Renal pelvis (tissue), 4 donors: ENCODE results near the gene ZBTB1. TPM values are rescaled to one million over a fixed set of nuclear protein-coding genes. Genes with fewer than 3 reads are reported as not detected.
"Not testable (repeated sequence)": the region's sequence is repeated elsewhere in the genome, so short reads cannot be mapped to it uniquely, and the experiment has no call there.

Experiments used
- DNase-seq: peaks from one replicate; pipeline ENCODE4 v3.0.0-alpha.2; 2013
- polyA plus RNA-seq, 3 donors: library from polyadenylated mRNA; unstranded; fragments of 120-200 nt; gene quantifications; one replicate each; pipeline ENCODE4 v1.2.1, GENCODE V29; 2013; ENCODE audit not compliant: insufficient read length in 3 of 3

ZBTB1 gene
- polyA plus RNA-seq, 3 donors: 58.1 to 71.2 (median 61.7) TPM

DNA sequence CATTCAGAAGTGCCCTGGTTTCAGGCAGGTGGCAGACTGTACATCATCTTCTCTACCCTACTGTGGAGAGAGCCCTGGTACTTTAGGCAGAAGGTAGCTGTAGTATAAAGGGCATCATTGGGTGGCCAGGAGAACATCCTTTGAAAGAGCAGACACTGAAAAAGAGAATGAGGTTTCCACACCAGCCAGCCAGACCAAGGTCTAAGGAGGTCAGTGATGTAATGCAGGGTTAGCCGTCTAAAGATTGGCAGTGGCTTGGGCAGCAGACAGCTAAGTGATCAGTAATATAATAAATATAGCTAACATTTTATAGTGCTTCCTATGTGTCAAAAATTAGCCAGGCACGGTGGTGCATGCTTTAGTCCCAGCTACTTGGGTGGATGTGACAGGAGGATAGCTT lies 12.9 kb upstream of the ZBTB1 start:
- no peak for DNase-seq

DNA sequence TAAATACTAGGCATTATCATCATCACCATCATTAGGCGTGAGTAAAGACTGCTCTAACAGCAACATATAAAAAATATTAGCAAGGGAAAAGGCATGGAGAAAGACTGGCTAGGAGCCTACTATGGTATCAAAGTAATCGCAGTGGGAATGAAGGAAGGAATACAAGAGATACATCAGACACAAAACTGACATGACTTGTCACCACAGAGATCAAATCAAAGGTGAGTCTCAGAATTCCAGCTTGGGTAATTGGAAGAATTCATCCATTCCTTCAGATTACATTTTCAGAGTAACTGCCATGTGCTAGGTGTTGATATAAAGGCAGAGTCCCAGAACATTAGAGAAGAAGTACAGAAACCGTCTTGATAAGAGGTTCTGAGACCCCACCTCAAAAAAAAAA lies 11.1 kb upstream of the ZBTB1 start:
- no peak for DNase-seq

DNA sequence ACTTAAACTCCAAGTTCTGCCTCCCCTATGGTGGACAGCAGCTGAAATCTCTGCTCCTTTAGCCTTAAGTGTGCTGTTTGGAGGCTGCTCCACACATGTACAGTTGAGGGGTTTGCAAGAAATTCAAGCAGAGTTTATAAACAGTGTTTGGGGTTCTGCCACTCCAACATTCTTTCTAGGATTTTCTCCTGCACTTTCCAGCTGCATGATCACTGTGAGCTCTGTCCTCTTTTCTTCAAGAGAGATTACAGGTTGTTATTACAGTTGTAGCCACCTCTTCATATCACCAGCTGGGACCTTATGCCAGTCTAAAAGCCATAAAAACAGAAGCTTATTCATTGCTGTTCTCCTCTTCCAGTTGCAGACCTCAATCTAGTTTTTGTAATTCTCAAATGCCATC lies 9.3 kb upstream of the ZBTB1 start:
- no peak for DNase-seq

DNA sequence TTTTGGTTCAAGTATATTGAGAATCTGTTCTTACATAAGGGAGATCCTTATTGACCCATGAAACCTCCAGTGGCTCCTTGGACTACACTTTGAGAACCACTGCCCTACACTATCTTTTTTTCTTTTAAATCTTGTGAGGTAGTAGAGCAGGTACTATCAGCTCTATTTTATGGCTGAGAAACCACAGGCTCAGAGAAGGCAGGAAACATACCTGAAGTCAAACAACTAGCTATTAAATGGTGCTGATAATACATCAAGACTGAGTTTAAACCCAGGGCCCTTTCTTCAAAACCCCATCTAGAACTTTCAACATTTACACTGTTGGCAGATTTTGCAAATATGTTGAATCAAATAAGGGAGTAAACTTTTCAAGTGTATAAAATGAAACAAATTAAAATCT lies 7.8 kb upstream of the ZBTB1 start:
- DNase-seq: no peak

DNA sequence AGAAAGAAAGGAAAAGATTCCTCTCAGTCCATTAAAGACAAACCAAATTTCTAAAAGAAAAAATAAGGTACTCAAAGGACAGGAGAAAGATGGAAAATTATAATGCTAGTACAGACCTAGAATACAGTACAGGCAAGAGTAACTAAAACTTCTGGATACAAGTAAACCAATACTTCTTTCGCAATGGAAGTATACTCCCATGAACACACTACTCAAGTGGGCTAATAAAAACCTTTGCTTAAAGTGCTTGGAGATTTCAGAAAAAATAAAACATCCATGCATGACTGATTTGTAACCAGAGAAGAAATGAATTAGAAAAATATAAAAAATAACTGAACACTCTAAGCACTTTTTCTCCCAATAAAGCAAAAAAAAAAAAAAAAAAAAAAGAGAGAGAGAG lies 4.5 kb upstream of the ZBTB1 start:
- DNase-seq: no peak

DNA sequence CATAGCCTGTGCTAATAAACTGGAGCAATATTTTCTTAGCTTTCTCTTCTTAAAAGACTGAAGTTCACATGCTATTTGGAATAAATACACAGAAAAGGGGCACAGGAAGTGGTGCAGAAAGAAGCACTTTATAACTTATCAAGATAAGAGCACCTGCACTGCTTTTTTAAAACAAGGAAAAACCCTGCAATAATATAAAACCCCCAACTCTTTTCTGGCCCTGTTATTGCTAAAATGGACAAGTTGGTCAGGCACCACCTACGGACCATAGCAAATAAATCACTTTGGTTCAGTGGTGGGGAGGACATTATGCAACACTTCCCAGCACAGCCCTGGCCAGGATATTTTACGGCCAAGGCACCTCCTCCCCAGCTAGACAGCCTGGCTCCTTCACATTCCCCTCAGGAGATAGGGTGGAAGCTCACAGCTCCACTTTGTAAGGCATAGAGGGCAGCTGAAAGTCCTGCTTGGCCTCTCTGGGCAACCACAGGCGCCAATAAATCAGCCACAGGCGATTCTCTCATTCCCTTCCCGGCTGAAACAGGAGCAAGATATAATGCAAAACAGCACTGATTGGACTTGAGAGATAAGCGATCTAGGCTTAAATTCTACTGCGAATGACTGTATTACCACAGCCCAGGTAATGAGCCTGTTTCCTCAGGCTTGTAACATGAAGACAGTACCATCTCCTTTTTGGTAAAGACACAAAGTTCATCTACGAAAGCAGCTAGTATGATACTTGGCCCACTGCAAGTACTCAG lies 3.0 kb upstream of the ZBTB1 start:
- peak; percentile 74 for DNase-seq

DNA sequence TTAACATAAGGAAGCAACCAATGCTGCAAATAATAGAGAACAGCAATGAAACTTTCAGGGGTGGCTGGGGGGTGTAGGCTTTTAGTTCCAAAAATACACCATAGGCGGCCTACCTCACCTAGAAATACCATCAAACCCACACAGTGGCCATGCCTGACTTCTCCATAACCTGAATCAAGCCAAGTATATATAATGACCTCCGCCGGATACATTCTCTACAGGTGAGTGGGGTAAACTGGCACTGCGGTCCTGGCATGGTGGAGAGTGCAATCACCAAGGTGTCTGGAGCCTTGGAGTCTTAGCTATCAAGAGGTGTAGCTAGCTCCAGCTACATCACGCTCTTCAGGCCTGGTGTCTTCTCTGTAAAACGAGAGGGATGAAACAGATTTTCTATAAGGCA lies 2.1 kb upstream of the ZBTB1 start:
- no peak for DNase-seq

DNA sequence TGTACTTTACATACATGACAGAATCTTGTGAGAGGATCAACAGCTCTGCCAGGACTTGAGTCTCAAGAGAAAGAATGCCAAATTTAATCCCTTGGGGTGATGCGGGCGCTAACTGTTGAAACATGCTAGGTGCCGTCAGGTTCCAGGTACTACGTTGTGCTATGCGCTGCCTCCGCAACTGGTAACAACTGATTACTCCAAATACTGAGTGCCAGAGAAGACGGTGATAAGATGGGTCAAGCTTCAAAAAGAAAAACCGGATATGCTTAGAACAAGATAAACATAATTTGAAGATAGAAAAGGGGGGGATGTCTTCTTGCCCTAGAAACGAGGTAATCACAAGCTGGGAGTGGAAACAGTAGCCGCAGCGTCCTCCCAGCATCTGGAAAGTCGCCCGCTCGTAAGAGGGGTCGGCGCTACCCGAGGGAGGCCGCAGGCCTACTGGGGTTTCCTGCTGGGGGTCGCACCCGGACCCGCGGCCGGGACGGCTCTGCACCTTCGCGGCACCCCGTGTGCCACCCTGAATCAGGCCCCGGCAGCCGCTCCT lies 1.6 kb upstream of the ZBTB1 start:
- peak; percentile 37 for DNase-seq

DNA sequence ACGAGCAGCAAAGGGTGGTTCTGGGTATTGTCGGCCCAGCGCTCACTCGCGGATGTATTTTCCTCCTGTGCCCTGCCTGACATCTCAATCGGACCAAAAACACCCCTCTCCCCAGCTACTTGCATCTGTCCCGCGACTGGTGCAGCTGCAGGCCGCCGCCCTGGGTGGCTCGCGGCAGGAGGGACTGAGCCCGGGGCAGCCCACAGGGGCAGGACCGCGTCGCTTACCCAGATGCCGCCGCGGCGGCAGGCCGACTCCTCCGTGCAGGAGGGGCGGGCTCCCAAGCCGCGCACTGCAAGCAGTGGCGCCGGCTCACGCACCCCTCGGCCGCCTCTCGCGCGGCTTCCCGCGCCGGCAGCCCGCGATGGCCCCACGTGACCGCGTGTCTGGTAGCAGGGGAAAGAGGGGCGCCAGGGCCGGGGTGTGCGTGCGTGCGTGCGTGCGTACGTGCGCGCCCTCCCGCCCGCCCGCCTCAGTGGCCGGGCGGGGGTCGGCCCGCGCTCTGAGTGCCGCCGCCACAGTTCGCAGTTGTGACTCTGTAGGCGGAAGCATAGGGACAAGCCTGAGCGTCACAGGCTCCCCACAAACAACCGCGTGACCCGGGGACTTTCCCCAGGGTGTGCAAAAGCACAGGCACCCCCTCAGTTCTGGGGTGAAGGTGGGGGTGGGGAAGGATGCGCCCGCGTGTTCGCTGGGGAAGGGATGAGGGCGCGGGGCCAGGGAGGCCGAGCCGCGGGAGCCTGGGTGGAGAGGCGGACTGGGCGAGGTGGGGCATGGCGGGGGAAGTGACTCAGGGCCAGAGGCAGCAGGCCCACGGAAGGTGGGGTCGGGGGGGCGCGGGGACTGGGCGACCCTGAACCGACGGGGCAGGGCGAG lies 898 bp upstream of the ZBTB1 start, which contains the start of gene ZBTB25:
ZBTB25 (minus strand) TSS at position 405 of the 876 bp plus-strand sequence. CDS start 13,305 bp downstream, outside the sequence.
- DNase-seq: peak; percentile 91

DNA sequence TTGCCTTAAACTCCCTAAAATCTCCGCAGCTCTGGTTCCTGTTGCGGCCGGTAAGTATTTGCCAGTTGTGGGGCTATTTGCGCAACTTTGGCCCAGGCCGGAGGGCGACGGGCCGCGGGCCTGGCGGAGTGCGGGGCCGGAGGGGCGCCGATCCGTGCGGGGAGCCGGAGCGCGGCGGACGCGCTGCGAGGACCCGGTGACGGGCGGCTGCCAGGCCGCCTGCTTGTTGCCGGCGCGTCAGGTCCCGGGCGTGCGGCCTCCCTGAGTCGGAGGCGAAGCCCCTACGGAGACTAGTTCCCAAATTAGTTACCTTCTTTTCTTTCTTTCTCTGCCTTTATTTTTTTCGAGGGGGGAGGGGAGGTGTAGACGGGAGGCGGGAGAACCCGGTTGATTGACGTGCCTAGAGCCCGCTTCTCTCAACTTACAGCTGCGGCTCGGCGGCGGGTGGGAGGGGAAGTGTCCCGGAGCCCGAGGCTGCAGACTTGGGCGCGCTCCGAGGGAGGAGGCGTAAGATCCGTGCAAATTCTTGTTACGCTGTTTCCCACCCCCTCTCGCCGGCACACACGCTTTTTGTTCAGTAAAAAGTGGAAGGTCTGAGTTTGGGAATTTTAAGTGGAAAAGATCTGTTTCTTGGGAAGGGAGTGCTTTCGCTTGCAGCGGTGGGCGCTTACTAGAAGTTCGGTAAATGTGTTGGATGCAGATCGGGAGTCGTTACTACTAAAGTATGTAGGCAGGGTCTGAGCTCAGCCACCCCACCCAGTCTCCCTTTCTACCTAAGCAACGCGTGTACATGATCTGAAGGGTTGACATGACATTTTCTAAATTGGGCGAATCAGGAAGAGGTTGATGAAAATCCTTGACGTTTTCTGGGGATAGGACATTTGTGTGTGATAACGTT lies 576 bp downstream of the ZBTB1 start:
- peak; percentile 91 for DNase-seq

DNA sequence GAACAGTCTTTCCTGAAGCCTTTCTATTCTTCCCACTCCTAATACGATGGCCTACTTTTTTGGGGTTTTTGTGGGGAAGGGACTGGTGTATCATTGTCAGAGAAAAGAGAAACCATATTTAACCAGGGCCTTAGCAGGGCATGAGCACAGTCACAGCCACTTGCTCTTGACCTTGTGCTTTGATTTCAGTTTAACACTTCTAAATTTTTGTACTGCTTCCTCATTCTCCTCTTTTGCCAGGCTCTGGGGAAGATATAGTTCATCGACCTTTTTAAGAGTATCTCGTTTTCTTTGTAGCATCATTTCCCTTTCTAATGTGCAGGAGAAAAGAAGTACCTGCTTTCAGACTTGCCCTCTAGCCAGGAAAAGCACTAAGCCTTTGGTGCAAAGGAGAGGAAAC lies 2.2 kb downstream of the ZBTB1 start:
- no peak for DNase-seq

DNA sequence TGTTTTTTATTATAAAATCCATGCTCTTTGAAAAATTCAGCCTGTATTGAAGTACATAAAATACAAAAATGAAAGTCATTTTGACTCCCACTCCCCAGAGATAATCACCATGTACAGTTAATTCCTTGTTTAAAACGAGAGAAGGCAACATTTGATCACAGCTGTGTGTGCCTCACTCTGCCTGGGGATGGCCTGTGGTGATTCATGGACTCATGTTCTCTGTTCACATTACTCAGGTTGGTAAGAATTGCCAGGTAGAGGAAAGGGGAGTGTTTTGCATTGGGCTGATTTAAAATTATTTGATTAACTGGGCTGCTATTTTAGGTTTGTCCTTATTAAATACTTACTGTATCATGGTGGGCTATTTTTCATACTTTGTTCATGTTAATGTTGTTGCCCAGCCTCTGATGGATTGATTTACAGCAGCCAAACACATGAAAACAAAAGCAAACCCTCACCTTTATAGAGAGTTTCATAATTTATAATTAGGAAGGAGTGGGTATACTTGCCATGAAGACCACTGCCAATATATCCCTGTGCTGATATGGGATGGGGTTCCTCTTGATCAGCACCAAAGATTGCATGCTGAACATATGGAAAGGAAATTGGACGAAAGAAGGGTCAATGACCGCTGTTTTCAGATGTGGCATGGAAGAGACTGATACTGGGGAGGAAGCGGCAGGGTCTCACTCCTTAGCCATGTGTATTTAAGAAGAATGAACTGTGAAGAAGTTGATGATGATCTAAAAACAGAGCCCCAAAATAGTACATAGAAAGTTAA lies 3.0 kb downstream of the ZBTB1 start:
- DNase-seq: no peak

DNA sequence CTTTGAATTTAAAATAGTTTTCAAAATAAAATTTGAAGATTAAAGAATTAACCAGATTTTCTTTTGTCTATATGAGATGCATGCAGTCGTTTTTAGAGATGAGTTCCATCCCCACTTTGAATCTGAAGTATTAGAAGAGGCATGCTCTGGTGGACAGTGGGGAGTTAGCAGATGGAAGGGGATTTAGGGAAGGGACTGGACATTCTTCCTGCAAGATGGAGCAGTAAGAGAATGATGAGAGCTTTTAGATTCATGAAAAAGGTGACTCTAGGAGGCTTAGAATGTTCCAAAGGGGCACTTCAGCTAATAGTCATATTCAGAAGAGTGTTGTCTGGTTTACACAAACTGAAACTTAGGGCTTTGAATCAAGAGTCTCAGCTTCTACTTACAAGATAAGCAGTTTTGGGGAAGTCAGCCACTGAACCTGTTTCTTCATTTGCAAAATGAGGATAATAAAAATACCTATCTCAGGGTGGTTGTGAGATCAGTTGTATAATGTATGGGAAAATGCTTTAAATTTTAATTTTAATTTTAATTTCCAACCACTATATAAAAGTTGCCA lies 3.7 kb downstream of the ZBTB1 start:
- no peak for DNase-seq

DNA sequence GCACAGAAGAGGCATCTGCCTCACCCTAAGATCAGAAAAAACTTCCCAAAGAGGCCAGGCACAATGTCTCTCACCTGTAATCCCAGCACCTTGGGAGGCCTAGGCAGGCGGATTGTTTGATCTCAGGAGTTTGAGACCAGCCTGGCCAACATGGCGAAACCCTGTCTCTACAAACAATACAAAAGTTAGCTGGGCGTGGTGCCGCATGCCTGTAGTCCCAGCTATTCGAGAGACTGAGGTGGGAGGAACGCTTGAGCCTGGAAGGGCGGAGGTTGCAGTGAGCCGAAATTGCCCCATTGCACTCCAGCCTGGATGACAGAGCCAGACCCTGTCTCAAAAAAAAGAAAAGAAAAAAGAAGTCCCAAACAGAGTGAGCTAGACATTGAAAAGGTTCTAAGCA lies 4.5 kb downstream of the ZBTB1 start:
- DNase-seq: no peak

DNA sequence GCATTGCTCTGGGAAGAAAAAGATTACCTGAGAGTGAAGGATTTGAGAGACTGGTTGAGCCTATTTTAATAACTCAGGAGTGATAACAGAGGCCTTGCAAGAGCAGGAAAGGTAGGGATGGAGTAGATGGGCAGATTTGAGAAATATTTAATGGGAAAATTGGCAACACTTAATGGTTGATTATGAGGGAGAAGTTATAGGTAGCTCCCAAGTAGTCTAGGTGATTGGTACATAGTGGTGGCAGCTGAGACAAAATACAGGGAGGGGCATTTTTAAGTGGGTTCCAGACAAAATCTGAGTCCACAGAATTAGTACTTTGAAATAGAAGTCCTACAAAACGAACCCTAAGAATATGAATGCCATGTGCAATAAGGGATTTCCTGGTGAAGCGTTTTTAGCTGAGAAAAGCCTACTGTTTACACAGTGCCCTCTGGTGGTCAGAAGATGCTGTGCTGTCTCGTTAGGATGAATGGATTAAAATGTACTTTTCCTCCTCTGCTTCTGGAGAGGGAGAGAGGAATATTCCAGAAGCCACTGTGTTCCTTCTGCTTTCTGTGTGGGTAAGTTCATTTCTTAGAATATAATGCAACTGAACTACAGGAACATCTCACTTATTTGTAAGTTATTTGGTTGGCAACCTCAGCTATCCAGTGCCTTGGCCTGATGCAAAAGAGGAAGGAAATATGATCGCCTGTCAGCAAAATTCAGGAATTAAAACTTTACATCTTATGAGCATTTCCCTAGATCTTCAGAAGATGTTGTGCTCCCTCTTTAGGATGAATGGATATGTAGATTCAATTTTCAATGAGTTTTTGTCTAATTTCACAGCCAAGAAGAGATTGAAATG lies 6.5 kb downstream of the ZBTB1 start:
- peak; percentile 69 for DNase-seq

DNA sequence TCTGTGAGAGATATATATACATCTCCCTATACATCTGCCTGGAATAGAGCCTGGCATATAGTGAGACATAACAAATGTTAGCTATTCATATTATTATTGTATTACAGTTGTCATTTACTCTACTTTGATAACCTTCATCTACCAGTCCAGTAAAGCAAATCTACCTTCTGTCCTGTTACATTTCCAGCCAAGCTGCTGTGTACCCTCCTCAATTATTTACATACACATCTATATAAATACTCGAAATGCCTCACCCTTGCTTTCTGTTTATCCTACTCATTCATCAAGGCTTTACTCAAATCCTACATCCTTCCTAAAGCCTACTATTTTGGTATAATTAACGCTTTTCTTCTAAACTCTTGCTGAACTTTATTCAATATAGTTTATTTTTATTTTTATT lies 8.7 kb downstream of the ZBTB1 start:
- no peak for DNase-seq

DNA sequence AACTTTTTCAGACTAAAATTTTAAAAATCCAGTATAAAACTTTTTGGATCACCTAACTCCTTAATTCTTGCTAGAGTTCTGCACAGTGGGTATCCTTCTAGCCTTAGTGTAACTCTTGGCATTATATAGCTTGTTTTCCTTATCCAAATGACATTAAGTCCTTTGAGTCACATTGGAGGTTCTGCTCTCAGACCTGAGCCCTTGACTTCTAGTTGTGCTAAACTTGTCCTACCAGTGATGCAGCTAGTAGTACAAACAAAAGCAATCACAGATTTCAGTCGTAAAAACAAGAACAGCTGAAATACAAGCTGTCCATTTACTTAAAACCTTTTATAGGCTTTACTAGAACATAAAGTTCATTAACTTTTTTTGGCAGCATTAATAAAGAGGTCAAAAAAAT lies 10.5 kb downstream of the ZBTB1 start:
- DNase-seq: no peak

DNA sequence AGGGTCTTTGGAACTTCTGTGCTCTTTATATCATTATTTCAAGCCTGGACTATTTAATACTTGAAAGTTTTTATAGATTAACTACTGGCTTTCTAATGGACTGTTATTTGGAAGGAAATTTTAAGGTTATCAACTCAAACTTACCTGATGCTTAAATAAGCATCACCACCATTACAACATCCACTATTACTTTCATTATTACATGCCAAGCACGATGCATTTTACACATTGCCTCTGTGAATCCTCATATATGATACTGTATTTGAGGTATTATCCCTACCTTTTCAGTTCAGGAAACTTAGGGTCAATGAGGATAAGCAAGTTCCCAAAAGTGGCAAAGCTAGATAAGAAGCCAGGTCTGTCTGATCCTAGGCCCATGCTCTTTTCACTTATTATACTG lies 12.4 kb downstream of the ZBTB1 start:
- DNase-seq: no peak

DNA sequence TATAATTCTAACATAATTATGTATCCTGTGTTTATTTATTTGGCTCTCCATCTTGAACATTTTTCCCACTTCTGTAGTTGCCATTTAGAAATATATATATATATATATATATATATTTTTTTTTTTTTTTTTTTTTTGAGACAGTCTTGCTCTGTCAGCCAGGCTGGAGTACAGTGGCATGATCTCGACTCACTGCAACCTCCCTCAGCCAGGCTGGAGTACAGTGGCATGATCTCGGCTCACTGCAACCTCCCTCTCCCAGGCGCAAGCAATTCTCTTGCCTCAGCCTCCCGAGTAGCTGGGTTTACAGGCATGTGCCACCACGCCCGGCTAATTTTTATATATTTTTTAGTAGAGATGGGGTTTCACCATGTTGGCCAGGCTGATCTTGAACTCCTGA lies 13.1 kb downstream of the ZBTB1 start:
- DNase-seq: not testable (repeated sequence)

DNA sequence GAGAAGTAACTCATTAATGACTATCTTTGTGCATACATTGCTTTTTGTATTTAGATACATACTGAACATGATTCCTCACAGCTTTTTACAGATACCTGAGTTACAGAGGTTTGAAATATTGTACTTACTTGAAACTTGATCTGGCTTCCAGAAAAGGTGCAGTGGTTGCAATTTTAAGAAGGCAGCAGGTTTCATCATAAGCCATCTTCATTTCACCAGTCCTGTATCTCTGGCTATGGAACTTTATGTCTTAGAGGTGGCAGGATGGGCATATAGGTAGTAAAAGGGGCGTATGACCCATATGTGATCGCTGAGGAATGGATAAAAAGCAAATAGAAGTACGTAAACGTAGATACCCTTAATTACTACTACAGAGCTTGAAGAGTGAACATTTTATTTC lies 13.7 kb downstream of the ZBTB1 start:
- no peak for DNase-seq
